ENCODE data around the gene DLK2. TPM values are rescaled to one million over a fixed set of nuclear protein-coding genes. Genes with fewer than 3 reads are reported as not detected.
"Not testable (repeated sequence)": the region's sequence is repeated elsewhere in the genome, so short reads cannot be mapped to it uniquely, and the experiment has no call there.

DLK2 gene
- total RNA-seq, 1 experiment from 2014 or later, result 0.60 TPM

DNA sequence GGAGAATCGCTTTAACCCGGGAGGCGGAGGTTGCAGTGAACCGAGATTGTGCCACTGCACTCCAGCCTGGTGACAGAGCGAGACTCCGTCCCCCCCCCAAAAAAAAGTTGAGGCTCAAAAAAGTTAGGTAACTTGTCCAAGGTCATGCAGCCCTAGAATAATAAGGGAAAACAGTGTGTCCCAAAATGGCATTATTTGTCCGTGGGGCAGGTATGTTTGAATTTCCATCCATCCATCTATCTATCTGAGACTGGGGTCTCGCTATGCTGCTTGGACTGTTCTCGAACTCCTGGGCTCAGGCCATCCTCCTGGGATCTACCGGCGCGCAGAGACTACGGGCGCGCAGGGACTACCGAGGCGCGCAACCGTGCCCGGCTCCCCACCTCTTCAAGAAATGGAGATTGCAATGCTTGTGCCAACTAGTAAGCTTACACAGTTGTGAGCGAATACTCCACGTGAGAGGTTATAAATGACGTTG lies 28.4 kb downstream of the DLK2 start:
- no peak for DNase-seq (ENCODE audit: low read depth)

DNA sequence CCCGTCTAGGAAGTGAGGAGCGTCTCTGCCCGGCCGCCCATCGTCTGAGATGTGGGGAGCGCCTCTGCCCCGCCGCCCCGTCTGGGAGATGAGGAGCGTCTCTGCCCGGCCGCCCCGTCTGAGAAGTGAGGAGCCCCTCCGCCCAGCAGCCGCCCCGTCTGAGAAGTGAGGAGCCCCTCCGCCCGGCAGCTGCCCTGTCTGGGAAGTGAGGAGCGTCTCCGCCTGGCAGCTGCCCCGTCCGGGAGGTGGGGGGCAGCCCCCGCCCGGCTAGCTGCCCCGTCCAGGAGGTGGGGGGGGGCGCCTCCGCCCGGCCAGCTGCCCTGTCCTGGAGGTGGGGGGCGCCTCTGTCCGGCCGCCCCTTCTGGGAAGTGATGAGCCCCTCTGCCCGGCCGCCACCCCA lies 30.3 kb downstream of the DLK2 start:
- not testable (repeated sequence) for DNase-seq (ENCODE audit: low read depth)

DNA sequence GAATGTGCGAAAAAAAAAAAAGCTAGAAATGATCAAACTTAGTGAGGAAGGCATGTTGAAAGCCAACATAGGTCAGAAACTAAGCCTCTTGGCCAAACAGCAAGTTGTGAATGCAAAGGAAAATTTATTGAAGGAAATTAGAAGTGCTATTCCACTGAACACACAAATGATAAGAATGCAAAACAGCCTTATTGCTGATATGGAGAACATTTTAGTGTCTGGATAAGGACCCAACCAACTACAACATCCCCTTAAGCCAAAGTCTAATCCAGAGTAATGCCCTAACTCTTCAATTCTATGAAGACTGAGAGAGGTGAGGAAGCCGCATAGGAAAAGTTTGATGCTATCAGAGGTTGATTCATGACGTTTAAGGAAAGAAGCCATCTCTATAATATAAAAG lies 33.5 kb downstream of the DLK2 start:
- DNase-seq (ENCODE audit: low read depth), result no peak

DNA sequence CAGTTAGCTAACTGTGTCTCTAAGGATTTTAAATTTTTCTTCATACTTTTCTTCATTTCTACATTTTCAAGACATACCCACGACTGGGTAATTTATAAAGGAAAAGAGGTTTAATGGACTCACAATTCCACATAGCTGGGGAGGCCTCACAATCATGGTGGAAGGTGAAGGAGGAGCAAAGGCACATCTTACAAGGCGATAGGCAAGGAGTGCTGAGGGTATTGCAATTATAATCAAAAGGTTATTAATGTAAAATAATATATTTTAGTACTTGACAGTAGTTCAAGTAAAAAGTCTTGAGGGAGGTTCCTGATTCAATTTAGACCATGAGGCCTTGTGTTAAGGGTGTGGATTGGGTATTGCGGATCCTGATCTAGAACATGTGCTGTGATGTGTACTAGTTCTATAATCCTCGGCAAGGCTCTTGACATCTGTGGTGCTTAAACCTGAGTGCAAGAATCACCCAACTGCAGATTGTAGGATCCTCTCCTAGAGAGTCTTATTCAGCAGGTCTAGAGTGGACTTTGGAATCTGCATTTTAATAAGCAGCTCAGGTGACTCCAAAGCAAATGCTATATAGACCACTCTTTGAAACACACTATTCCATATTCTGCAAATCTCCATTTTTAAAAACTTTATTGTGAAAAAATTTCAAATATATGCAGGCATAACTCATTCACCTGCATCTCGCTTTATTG lies 35.2 kb downstream of the DLK2 start:
- no peak for DNase-seq (ENCODE audit: low read depth)

DNA sequence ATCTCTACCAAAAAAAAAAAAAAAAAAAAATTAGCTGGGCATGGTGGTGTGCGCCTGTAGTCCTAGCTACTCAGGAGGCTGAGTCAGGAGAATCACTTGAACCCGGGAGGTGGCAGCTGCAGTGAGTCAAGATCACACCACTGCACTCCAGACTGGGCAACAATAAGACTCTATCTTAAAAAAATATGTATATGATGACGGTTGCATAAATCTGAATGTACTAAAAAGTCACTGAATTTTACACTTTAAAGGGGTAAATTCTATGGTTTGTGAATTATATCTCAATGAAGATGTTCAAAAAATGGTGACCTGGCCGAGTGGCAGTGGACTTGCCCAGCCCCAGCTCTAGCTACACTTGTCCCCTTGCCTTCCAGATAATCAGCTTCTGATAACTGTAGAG lies 38.4 kb downstream of the DLK2 start:
- no peak for DNase-seq (ENCODE audit: low read depth)

DNA sequence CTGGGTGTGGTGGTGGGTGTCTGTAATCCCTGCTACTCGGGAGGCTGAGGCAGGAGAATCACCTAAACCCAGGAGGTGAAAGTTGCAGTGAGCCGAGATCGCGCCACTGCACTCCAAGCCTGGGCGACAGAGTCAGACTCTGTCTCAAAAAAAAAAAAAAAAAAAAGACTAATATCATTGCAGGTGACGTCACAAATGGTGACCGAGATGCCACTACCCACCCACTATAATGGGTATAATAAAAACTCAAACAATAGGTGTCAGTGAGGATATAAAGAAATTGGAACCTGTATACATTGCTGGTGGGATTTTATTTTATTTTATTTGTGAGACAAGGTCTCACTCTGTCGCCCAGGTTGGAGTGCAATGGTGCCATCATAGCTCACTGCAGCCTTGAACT lies 40.1 kb downstream of the DLK2 start:
- not testable (repeated sequence) for DNase-seq (ENCODE audit: low read depth)

DNA sequence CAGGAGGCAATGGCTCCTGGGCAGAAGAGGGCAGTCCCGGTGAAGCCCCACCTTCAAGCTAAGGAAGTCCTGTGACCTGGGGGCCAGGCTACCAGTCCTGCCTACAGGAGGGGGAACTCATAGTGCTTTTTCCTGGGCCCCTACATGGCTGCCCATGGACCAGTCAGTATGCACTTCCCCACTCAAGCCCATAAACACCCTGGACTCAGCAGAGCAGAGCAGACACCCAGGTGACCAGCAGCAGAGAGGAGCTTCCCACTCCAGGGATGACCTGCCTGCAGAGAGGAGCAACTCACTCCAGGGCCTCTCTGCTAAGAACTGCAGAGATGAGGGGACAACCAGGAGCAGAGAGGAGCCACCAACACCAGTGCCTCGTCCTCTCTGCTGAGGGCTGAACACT lies 42.3 kb downstream of the DLK2 start:
- no peak for DNase-seq (ENCODE audit: low read depth)

DNA sequence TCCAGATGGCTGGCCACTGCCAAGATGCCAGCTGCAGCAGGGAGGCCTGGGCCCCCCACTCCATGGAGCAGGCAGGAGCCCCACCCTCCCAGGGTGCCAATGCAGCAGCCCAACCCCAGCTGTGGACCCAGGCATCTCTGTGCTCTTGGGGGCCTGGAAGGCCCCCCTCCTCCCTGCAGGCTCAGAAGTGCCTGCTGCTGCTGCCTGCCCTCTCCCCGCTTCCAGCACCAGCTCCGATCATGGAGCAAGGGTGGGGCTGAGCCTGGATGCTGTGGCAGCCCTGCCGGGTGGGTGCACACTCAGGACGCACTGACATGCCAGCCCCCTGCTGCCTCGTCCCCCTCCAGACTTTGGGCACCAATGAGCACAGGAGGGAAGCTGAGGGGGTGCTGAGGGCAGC lies 42.8 kb downstream of the DLK2 start:
- DNase-seq (ENCODE audit: low read depth), result no peak

DNA sequence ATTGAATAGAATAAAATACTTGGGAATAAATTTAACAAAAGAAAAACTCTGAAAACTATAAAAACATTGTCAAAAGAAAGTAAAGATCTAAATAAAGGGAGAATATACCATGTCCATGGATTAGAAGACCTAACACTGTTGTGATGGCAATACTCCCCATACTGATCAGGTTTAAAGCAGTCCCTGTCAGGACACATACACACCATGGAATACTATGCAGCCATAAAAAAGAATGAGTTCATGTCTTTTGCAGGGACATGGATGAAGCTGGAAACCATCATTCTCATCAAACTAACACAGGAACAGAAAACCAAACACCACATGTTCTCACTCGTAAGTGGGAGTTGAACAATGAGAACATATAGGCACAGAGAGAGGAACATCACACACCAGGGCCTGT lies 44.6 kb downstream of the DLK2 start:
- DNase-seq (ENCODE audit: low read depth), result not testable (repeated sequence)

DNA sequence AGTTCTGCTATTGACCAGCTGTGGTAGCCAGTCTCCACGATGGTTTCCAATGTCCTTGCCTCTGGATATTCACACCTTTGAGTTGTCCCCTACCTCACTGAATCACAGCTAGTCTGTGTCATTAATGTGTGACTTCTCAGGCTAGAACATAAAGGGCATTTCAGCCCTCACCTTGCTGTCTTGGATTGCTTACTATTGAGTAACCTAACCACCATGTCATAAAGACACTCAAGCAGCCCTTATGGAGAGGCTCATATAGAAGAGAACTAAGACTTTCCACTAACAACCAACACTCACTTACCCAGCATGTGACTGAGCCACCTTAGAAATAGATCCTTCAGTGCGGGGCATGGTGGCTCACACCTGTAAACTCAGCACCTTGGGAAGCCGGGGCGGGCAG lies 47.1 kb downstream of the DLK2 start:
- DNase-seq (ENCODE audit: low read depth), result no peak

DNA sequence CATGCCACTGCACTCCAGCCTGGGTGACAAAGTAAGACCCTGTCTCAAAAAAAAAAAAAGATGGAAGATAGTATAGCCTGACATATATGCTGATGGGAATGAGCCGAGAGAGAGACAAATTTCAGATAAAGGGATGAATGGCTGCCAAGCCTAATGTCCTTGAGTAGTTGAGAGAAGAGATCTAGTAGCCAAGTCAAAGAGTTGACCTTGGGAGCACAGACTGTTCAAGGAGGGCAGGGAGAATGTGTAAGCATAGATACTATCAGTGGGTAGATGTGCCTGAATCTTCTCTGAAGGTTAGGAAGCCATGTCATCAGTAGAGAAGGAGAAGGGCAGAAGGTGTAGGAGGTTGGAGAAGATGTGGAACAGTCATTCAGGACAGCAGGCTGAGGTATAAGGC lies 48.1 kb downstream of the DLK2 start:
- no peak for DNase-seq (ENCODE audit: low read depth)

DNA sequence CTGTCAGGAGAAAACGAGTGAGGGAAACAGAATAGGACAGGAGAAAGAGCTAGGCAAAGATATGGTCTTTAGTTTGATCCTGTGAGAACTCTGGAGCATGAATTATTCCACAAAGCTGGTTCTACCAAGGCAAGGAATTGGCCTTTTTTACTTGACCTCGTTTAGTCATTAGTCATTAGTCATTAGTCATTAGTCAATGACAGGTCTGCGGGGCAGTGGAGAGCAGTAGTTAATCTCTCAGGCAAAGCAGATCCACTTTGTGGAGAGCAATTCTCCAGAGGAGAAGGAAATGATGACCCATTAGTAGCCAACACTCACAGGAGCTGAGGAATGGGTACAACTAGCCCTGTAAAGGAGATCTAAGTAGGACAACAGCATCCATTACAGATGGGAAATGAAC lies 50.0 kb downstream of the DLK2 start:
- no peak for DNase-seq (ENCODE audit: low read depth)

DNA sequence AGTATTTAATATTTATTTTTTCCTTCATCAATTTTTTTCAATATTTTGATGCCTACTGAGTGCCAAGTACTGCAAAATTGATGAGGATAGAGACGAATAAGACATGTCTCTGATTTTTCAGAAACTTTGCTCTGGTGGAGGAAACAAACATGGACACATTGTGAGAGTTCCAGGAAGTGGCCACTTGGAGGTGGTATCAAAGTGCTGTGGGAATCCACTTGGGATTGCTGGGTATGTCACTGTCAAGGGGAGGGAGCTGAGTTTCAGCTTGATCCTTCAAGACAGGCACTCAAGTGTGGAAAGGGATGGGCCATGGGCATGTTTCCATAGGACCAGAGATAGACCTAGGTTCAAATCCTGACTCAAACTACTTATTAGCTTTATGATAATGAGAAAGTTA lies 52.5 kb downstream of the DLK2 start:
- peak; percentile 27 for DNase-seq (ENCODE audit: low read depth)

DNA sequence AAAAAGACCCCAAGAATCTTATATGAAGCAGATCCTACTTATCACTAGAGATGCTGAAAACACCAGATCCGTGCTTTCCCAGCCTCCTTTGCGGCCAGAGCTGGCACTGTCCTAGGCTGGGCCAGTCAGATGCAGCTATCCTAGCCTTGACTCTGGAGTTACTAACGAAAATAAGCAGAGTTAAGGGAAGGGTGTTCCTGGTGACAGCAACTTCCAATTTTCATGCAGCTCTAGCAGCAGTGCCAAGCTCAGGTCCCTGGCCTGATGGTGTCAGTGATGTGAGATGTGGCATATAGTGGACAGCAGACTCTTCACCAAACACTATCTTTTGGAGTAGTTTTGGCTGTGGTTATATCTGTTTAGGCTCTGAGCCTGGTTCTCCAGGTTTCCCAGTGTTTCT lies 53.6 kb downstream of the DLK2 start:
- DNase-seq (ENCODE audit: low read depth), result no peak

Other genes with a start within 250 kb of the DLK2 start
- 50.3 and 74.5 TPM in 2 replicates for gene DNPH1, start 226.1 kb downstream of the DLK2 start, total RNA-seq (2014; rRNA removed; shearing (Covaris generic))
- gene TTBK1, start 212.1 kb downstream of the DLK2 start, total RNA-seq (2014; rRNA removed; shearing (Covaris generic)), result not detected in 2 replicates
- gene SLC22A7, start 157.3 kb downstream of the DLK2 start, total RNA-seq (2014; rRNA removed; shearing (Covaris generic)), result not detected in 2 replicates
- gene CRIP3, start 146.7 kb downstream of the DLK2 start, total RNA-seq (2014; rRNA removed; shearing (Covaris generic)), result not detected in 2 replicates
- 8.0 and 10.9 TPM in 2 replicates for gene ZNF318, start 85.9 kb downstream of the DLK2 start, total RNA-seq (2014; rRNA removed; shearing (Covaris generic))
- gene ABCC10, start 28.0 kb downstream of the DLK2 start, total RNA-seq (2014; rRNA removed; shearing (Covaris generic)), result 12.0 and 12.2 TPM in 2 replicates
- 7.8 and 12.4 TPM in 2 replicates for gene TJAP1, start 22.0 kb upstream of the DLK2 start, total RNA-seq (2014; rRNA removed; shearing (Covaris generic))
- gene LRRC73, start 54.8 kb upstream of the DLK2 start, total RNA-seq (2014; rRNA removed; shearing (Covaris generic)), result 0.10 and 0.60 TPM in 2 replicates
- 139 and 151 TPM in 2 replicates for gene YIPF3, start 61.4 kb upstream of the DLK2 start, total RNA-seq (2014; rRNA removed; shearing (Covaris generic))
- 50.7 and 52.3 TPM in 2 replicates for gene POLR1C, start 61.5 kb upstream of the DLK2 start, total RNA-seq (2014; rRNA removed; shearing (Covaris generic))
- gene XPO5, start 120.5 kb upstream of the DLK2 start, total RNA-seq (2014; rRNA removed; shearing (Covaris generic)), result 40.2 and 48.1 TPM in 2 replicates
- gene POLH, start 120.6 kb upstream of the DLK2 start, total RNA-seq (2014; rRNA removed; shearing (Covaris generic)), result 33.6 and 38.0 TPM in 2 replicates
- gene GTPBP2, start 173.7 kb upstream of the DLK2 start, total RNA-seq (2014; rRNA removed; shearing (Covaris generic)), result 39.5 and 42.4 TPM in 2 replicates
- gene MAD2L1BP, start 180.3 kb upstream of the DLK2 start, total RNA-seq (2014; rRNA removed; shearing (Covaris generic)), result 71.7 and 86.2 TPM in 2 replicates
- 1.1 and 1.3 TPM in 2 replicates for gene RSPH9, start 189.5 kb upstream of the DLK2 start, total RNA-seq (2014; rRNA removed; shearing (Covaris generic))
- 68.5 and 68.7 TPM in 2 replicates for gene MRPS18A, start 232.2 kb upstream of the DLK2 start, total RNA-seq (2014; rRNA removed; shearing (Covaris generic))